Measurements from ENCODE around the gene FAF2. TPM values are rescaled to one million over a fixed set of nuclear protein-coding genes. Genes with fewer than 3 reads are reported as not detected.

The FAF2 gene
- total and polyA plus RNA-seq, 7 donors = 4.2 to 24.6 (median 18.6) TPM

- H3K36me3 ChIP-seq = peaks cover 0 to 7% (median 0%) of the 10 kb centered on the region in 4 donors
- H3K9me3 ChIP-seq = no peaks in the 10 kb centered on the region
- H3K27me3 ChIP-seq = no peaks in the 10 kb centered on the region
- peaks cover 0 to 53% (median 38%) of the 10 kb centered on the region in 4 donors for H3K4me1 ChIP-seq
- intact Hi-C loops (cut with DNase I) = loop anchor here (5.0 to 10.0 kb wide), 2 partner anchors 159 to 232 kb away; partner anchors contain the start of gene TSPAN17
- no peak for DNase-seq
- peak overlapping the region; percentile 92 to 95 (median 94) for H3K27ac ChIP-seq
- 43 to 72% methylated on average over 13 of the region's 13 CpGs for WGBS, 2 donors
- TF ChIP-seq POLR2A (IDR thresholded peaks at IDR 0.05) (no peak), CTCF (IDR thresholded peaks at IDR 0.05) (no peak), POLR2AphosphoS5 (IDR thresholded peaks at IDR 0.05) (no peak), EP300 (IDR thresholded peaks at IDR 0.05) (no peak)
- peak overlapping the region; percentile 85 to 100 (median 90) for H3K4me3 ChIP-seq
Measured at GRCh38 chr5:176415240-176415951, 32.8 kb upstream of the FAF2 start.

GRCh38 chr5:176415952-176416924 lies 31.9 kb upstream of the FAF2 start, which contains the start of gene CLTB:
Gene CLTB (minus strand): TSS chr5:176416539. CDS start chr5:176416363, 176 bp downstream.
- peak; percentile 95 for DNase-seq
- peaks cover 0 to 48% (median 38%) of the 10 kb centered on the region in 4 donors for H3K4me1 ChIP-seq
- H3K27me3 ChIP-seq = no peaks in the 10 kb centered on the region
- intact Hi-C loops (cut with DNase I) = loop anchor here (1.0 to 10.0 kb wide), 6 partner anchors 27 to 231 kb away; partner anchors contain the start of genes ARL10, FAF2, HIGD2A and NOP16
- TF ChIP-seq CTCF (IDR thresholded peaks at IDR 0.05) (peak in 1 of 4 experiments; percentile 69), EP300 (IDR thresholded peaks at IDR 0.05) (no peak), POLR2AphosphoS5 (IDR thresholded peaks at IDR 0.05) (peak; percentile 65 to 88 (median 80)), POLR2A (IDR thresholded peaks at IDR 0.05) (no peak)
- WGBS, 2 donors = 1 to 2% methylated on average over 107 of the region's 107 CpGs
- H3K36me3 ChIP-seq = no peaks in the 10 kb centered on the region
- H3K4me3 ChIP-seq = peak within 1 kb of the TSS; percentile 85 to 100 (median 90)
- H3K27ac ChIP-seq = peak within 1 kb of the TSS; percentile 92 to 95 (median 94)
- no peaks in the 10 kb centered on the region for H3K9me3 ChIP-seq

GRCh38 chr5:176416965-176417364 lies 31.2 kb upstream of the FAF2 start:
- intact Hi-C loops (cut with DNase I) = loop anchor here (1.0 to 10.0 kb wide), 6 partner anchors 28 to 230 kb away; partner anchors contain the start of genes ARL10, FAF2, HIGD2A and NOP16
- TF ChIP-seq POLR2AphosphoS5 (IDR thresholded peaks at IDR 0.05) = no peak
- TF ChIP-seq CTCF (IDR thresholded peaks at IDR 0.05) = no peak
- no peak for TF ChIP-seq POLR2A (IDR thresholded peaks at IDR 0.05)
- no peak for TF ChIP-seq EP300 (IDR thresholded peaks at IDR 0.05)
- DNase-seq = no peak
- Histone ChIP-seq H3K36me3 (no peaks in the 10 kb centered on the region), H3K27me3 (no peaks in the 10 kb centered on the region), H3K4me1 (peaks cover 0 to 43% (median 38%) of the 10 kb centered on the region in 4 donors), H3K9me3 (no peaks in the 10 kb centered on the region), H3K4me3 (peak overlapping the region in 3 of 4 donors; percentile 87 to 100 (median 92)), H3K27ac (peak overlapping the region; percentile 92 to 95 (median 94))
- 85 to 86% methylated on average over 11 of the region's 11 CpGs for WGBS, 2 donors

GRCh38 chr5:176418251-176418650 lies 29.9 kb upstream of the FAF2 start:
- TF ChIP-seq POLR2AphosphoS5 (IDR thresholded peaks at IDR 0.05) (no peak), EP300 (IDR thresholded peaks at IDR 0.05) (no peak), CTCF (IDR thresholded peaks at IDR 0.05) (no peak), POLR2A (IDR thresholded peaks at IDR 0.05) (no peak)
- 31 to 72% methylated on average over 9 of the region's 9 CpGs for WGBS, 2 donors
- intact Hi-C loops (cut with DNase I) = loop anchor here (5.0 to 10.0 kb wide), 2 partner anchors 157 to 229 kb away; partner anchors contain the start of gene TSPAN17
- Histone ChIP-seq H3K4me3 (no peak overlapping the region), H3K9me3 (no peaks in the 10 kb centered on the region), H3K4me1 (peaks cover 0 to 31% (median 31%) of the 10 kb centered on the region in 4 donors), H3K27ac (no peak overlapping the region), H3K36me3 (no peaks in the 10 kb centered on the region), H3K27me3 (no peaks in the 10 kb centered on the region)
- DNase-seq = no peak
